C4-2B (cell line): ENCODE results near the gene KRTAP10-6.

Source experiments
- CTCF ChIP-seq: fragments of 450-650 bp; conservative IDR thresholded peaks from 2 replicates; pipeline ENCODE4 v1.5.1; 2017; ENCODE audit warnings: mild to moderate bottlenecking
- ZFX ChIP-seq: fragments of 450-650 bp; IDR thresholded peaks from 2 replicates; pipeline ENCODE4 v1.6.1; 2017

GRCh38 chr21:44583800-44584147 is 8.5 kb downstream of the KRTAP10-6 start:
- TF ChIP-seq ZFX (no peak), CTCF (no peak)
